DOHH2 (cell line): ENCODE data around the gene TLX2.
"Not testable (repeated sequence)": the region's sequence is repeated elsewhere in the genome, so short reads cannot be mapped to it uniquely, and the experiment has no call there.

Experiments
- H3F3A ChIP-seq: fragments of 200-600 bp; sonication (generic), shearing (Covaris generic); 2 replicates; pipeline ENCODE4 v1.6.0; 2016; ENCODE audit warnings: antibody characterized with exemption, mild to moderate bottlenecking; ENCODE audit not compliant: control insufficient read depth, insufficient read depth
- H3K27ac ChIP-seq: fragments of 200-600 bp; sonication (generic); 2 replicates; pipeline ENCODE4 v1.5.1; 2014; ENCODE audit warnings: low read depth, mild to moderate bottlenecking, low read length, moderate library complexity
- H3K27me3 ChIP-seq: fragments of 200-600 bp; sonication (generic); 2 replicates; pipeline ENCODE4 v1.6.1; 2014; ENCODE audit warnings: mild to moderate bottlenecking, low read length, mixed read lengths; ENCODE audit not compliant: control insufficient read depth
- H3K36me3 ChIP-seq: fragments of 200-600 bp; sonication (generic); 2 replicates; pipeline ENCODE4 v1.6.1; 2014; ENCODE audit warnings: mild to moderate bottlenecking, low read length, moderate library complexity, mixed read lengths; ENCODE audit not compliant: control insufficient read depth
- H3K4me1 ChIP-seq: fragments of 200-600 bp; sonication (generic); 2 replicates; pipeline ENCODE4 v1.6.1; 2014; ENCODE audit warnings: mild to moderate bottlenecking, low read length, mixed read lengths; ENCODE audit not compliant: control insufficient read depth
- H3K4me2 ChIP-seq: fragments of 200-600 bp; sonication (generic); 2 replicates; pipeline ENCODE4 v1.6.0; 2014; ENCODE audit warnings: mild to moderate bottlenecking, low read length, moderate library complexity
- H3K4me3 ChIP-seq: fragments of 200-600 bp; sonication (generic); 2 replicates; pipeline ENCODE4 v1.5.1; 2014; ENCODE audit warnings: mild to moderate bottlenecking, low read length, mixed read lengths
- H3K79me2 ChIP-seq: fragments of 200-600 bp; sonication (generic); 2 replicates; pipeline ENCODE4 v1.6.1; 2014; ENCODE audit warnings: mild to moderate bottlenecking, low read length, mixed read lengths; ENCODE audit not compliant: control insufficient read depth
- H3K9me2 ChIP-seq: fragments of 200-600 bp; sonication (generic); replicated peaks from 2 replicates; pipeline ENCODE4 v1.6.1; 2014; ENCODE audit warnings: mild to moderate bottlenecking, low read length, mixed read lengths; ENCODE audit not compliant: control insufficient read depth
- H3K9me3 ChIP-seq: fragments of 200-600 bp; sonication (generic); 2 replicates; pipeline ENCODE4 v1.6.1; 2014; ENCODE audit warnings: antibody characterized with exemption, low read length, mixed read lengths; ENCODE audit not compliant: control insufficient read depth, insufficient read depth
- H4K20me1 ChIP-seq: fragments of 200-600 bp; sonication (generic); 2 replicates; pipeline ENCODE4 v1.6.0; 2014; ENCODE audit warnings: low read depth, mild to moderate bottlenecking, antibody characterized with exemption, low read length, moderate library complexity; ENCODE audit not compliant: control insufficient read depth, insufficient read depth
- CTCF ChIP-seq: fragments of 200-600 bp; sonication (generic); IDR thresholded peaks from one replicate; pipeline ENCODE4 v1.5.1; 2014; ENCODE audit warnings: antibody characterized with exemption, mild to moderate bottlenecking, low read depth, low read length; ENCODE audit not compliant: poor library complexity, severe bottlenecking
- EZH2phosphoT487 ChIP-seq: fragments of 200-600 bp; sonication (generic); IDR thresholded peaks from 2 replicates; pipeline ENCODE4 v1.6.1; 2017; ENCODE audit warnings: borderline replicate concordance, mild to moderate bottlenecking, antibody characterized with exemption, low read length, moderate library complexity, mixed read lengths

TLX2 gene

GRCh38 chr2:74558284-74559230 is 44.3 kb downstream of the TLX2 start:
- no peak overlapping the region for H3K4me3 ChIP-seq
- H3K27ac ChIP-seq = no peak overlapping the region
- no peaks in the 10 kb centered on the region for H3K9me2 ChIP-seq
- peaks cover 17% of the 10 kb centered on the region for H3K79me2 ChIP-seq
- H3K9me3 ChIP-seq = no peaks in the 10 kb centered on the region
- H3K36me3 ChIP-seq = peaks cover 13% of the 10 kb centered on the region
- peaks cover 14% of the 10 kb centered on the region for H3K4me1 ChIP-seq
- peaks cover 17% of the 10 kb centered on the region for H3K27me3 ChIP-seq
- H3K4me2 ChIP-seq = no peak overlapping the region
- no peaks in the 10 kb centered on the region for H3F3A ChIP-seq
- TF ChIP-seq EZH2phosphoT487 = no peak
- no peak for TF ChIP-seq CTCF
- H4K20me1 ChIP-seq = no peaks in the 10 kb centered on the region; the same call in 1 of the 2 replicates

- Histone ChIP-seq H3K27me3 (peaks cover 21% of the 10 kb centered on the region), H3K9me3 (no peaks in the 10 kb centered on the region), H3K4me2 (no peak overlapping the region), H3K4me3 (no peak overlapping the region), H3K4me1 (peaks cover 9% of the 10 kb centered on the region), H3K9me2 (no peaks in the 10 kb centered on the region), H3F3A (no peaks in the 10 kb centered on the region), H3K27ac (no peak overlapping the region), H4K20me1 (no peaks in the 10 kb centered on the region; the same call in 1 of the 2 replicates), H3K36me3 (peaks cover 13% of the 10 kb centered on the region), H3K79me2 (peaks cover 13% of the 10 kb centered on the region)
- TF ChIP-seq CTCF (no peak), EZH2phosphoT487 (no peak)
Measured at GRCh38 chr2:74559912-74560311, 45.7 kb downstream of the TLX2 start.

- Histone ChIP-seq H3K4me3 (no peak overlapping the region), H3K27ac (no peak overlapping the region), H3K4me1 (peaks cover 4% of the 10 kb centered on the region), H3K4me2 (no peak overlapping the region), H3K27me3 (peaks cover 21% of the 10 kb centered on the region), H4K20me1 (no peaks in the 10 kb centered on the region; the same call in 1 of the 2 replicates), H3K9me2 (no peaks in the 10 kb centered on the region), H3K36me3 (peaks cover 13% of the 10 kb centered on the region), H3F3A (no peaks in the 10 kb centered on the region), H3K9me3 (no peaks in the 10 kb centered on the region), H3K79me2 (peaks cover 7% of the 10 kb centered on the region)
- TF ChIP-seq EZH2phosphoT487 = no peak
- no peak for TF ChIP-seq CTCF
Measured at GRCh38 chr2:74560591-74560990, 46.3 kb downstream of the TLX2 start.

DNA sequence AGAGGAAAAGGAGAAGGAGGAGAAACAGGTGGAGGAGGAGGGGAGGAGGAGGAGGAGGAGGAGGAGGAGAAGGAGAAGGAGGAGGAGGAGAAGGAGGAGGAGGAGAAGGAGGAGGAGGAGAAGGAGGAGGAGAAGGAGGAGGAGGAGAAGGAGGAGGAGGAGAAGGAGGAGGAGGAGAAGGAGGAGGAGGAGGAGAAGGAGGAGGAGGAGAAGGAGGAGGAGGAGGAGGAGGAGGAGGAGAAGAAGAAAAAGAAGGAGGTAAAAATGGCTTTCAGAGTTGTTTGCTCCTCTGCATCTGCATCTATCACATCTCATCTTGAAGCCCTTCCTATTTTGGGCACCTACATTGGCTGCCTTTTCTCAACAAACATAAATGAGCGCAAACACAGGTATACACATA is 46.8 kb downstream of the TLX2 start:
- H3K9me2 ChIP-seq, H3K79me2 ChIP-seq, H3K27ac ChIP-seq, H3K4me2 ChIP-seq, H3K9me3 ChIP-seq, H3K4me1 ChIP-seq, H4K20me1 ChIP-seq, H3F3A ChIP-seq, H3K4me3 ChIP-seq: not testable (repeated sequence)
- Histone ChIP-seq H3K36me3 (peaks cover 11% of the 10 kb centered on the region), H3K27me3 (peaks cover 21% of the 10 kb centered on the region)
